Bone marrow (tissue), 2 donors: Measurements from ENCODE around the gene AGPAT2.

Source experiments
- DNase-seq, 2 donors: peaks; one replicate each; lab custom pipeline; 2025; lab: John Stamatoyannopoulos, UW

Gene AGPAT2

DNA sequence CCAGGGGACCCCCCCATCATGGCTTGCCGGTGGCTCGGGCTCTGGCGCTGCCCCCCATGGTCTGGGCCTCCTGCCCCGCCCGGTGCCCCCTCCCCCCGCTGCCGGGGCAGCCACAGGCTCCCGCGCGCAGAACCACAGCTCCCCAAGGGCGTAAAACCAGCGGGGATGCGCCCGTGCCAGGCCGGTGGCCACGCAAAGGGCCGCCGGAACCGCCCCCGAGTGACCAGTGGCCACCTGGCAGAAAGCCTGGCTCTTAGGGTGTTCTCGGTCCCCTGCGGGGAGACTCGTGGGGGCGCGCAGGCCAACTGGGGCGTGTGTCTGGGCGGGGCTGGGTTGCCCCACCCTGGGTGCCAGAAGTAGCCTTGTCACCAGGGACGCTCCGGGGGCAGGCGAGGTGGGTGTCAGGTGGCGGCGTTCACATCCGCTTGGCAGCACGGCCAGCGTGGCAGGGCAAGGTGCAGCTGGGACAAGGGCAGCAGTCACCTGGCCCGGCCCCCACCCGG lies 515 bp upstream of the AGPAT2 start:
- no peak for DNase-seq

DNA sequence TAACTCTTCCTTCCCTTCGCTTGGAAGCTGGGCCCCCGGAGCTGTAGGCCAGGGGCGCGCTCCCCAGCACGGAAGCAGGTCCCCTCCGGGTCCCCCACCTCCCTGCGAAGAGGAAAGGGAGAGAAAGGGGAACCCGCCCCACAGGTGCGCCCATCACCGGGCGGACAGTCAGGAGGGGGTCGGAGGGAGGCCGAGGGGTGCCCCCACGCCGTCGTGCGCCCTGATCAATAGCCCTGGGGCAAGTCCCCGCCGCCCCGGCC lies 793 bp downstream of the AGPAT2 start:
- DNase-seq = no peak

DNA sequence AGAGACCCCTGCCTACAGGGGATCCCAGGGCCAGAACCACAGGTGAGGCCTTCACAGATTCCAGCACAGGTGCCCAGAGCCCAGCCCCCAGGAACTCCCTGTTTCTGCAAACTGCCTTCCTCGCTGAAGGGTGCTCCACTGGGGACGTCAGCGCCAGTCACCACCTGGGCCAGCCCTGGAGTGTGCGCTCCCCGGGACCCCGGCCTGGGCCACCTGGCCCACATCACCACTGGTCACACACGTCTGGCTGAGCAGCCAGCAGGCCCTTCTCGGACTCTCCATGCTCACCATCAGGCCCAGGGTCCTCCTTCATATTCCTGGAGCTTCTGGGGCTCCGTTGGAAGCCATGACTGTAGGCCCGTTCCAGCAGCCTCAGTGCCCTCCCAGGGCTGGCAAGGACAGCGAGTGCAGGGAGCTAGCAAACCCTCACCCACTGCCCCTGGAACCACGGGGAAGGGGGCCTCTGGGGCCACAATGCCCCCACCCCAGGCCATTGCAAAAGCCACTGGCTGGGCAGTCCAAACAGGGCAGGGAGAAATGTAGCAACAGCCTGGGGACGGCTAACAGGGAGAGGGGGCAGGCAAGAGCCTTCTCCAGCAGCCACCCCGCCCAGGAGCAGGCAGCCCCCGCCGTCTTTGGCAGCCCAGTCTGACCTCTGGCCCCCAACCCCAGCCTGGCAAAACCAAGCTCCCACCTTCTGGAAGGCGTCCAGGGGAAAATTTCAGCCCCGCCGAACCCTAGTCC lies 1.3 kb downstream of the AGPAT2 start:
- no peak for DNase-seq

DNA sequence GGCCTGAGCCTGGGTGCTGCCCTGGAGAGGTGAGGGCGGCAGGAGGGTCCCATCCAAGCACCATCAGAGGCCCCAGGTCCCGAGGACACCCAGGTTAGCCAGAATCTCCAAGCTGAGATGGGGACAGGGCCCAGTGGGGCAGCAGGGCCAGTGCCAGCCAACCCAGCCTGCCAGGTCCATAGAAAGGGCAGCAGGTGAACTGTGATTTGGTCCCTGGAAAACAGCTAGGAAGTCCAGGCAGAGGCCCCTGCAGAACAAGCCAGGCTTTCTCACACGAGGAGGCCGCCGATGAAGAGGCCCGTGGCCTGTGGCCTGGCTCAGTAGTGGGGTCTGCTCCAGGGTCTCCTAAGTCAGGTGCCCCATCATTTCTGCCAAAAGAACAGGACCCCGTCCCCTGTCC lies 2.0 kb downstream of the AGPAT2 start:
- DNase-seq = no peak

DNA sequence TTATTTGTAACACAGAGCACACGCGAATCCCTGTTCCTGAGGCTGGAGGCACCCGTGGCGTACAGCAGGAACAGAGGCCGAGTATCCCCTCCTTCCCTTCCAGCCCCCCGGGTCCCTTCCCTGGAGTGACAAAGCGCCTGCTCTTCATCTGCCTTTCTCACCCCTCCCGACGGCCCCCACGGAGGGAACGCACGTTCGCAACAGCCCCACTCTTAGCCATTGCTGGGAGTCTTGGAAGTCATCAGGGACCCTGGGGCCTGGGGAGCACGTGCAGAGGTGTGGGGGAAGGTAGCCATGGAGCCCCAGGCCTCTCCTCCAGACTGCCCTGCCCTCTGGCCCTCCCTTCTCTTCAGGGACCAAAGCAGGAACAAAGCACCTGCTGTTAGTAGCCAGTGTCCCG lies 2.5 kb downstream of the AGPAT2 start:
- no peak for DNase-seq

DNA sequence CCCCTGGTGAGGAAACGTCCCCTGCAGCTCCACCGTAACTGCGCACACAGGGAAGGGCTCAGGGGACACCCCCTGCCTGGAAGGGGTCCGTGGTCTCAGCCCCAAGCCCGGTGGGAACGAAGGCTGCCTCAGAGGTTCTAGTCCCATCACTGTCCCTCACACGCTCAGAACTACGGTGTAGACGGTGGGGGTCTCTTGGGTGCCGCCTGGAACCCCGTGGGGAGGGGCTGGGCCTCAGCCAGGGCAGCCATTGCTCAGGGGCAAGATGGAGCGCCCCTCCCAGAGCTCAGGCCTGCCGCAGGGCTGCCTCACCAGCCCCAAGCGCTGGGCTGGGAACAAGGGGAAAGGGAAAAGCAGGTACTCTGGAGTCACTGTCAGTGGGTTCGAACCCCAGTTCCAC lies 2.9 kb downstream of the AGPAT2 start:
- DNase-seq = no peak

DNA sequence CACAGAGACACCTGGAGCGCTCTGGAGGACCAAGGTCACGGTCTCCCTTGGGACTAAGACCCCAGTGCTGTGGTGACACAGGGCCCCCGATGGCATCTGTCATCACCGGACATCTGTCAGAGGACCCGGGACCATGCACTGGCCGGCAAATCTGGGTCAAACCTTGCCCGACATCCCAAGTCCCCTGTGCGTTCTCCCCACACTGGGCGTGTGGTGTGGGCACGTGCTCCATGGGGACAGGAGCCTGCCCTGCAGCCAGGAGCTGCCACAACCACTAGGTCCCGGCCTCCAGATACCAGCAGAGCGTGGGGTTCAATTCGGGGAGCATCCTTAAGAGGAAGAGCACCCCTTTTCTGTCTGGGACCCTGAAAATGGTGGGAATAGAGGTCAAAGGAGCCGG lies 3.5 kb downstream of the AGPAT2 start:
- DNase-seq = no peak

DNA sequence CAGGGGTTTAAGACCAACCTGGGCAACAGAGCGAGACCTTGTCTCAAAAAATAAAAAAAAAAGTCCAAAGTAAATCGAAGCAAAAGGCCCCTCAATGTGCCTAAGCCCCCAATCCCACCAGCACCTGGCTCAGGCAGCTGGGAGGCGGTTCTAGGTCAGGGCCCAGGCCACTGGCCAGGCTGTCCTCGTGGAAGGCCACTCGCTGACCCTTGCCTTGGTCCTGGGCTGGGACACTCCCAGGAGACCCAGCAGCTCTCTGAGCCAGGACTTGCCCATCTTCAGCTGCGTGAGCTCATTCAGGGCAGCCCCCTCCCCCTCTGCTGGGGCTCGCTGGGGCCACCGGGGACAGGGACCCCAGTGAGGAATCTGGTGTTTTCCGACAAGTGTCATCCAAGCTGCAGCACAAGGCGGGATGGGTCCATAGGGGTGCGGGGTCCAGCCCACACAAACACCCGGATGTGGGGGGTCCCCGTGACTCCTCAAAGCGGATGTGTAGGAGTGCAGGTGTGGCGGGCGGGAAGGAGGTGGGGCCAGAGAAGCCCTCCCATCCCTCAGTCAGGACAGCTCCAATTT lies 4.0 kb downstream of the AGPAT2 start:
- DNase-seq = no peak

DNA sequence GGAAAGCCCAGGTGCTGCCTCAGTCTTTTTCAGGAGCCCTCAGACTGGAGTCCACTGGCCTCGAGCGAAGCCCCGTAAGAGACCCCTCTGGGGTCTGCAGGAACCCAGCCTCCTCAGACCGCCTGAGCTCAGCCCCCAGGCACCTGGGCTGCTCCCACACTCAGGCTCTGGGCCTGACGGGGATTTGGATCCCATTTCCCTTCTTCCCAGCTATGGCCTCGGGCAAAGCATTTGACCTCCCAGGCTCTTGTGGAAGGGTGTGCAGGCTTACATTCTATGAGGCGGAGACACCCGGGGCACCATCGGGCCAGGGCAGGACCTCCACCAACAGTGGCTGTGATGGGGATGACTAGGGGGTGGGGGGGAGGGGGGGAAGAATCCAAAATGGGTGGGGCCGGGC lies 4.5 kb downstream of the AGPAT2 start:
- DNase-seq = no peak

DNA sequence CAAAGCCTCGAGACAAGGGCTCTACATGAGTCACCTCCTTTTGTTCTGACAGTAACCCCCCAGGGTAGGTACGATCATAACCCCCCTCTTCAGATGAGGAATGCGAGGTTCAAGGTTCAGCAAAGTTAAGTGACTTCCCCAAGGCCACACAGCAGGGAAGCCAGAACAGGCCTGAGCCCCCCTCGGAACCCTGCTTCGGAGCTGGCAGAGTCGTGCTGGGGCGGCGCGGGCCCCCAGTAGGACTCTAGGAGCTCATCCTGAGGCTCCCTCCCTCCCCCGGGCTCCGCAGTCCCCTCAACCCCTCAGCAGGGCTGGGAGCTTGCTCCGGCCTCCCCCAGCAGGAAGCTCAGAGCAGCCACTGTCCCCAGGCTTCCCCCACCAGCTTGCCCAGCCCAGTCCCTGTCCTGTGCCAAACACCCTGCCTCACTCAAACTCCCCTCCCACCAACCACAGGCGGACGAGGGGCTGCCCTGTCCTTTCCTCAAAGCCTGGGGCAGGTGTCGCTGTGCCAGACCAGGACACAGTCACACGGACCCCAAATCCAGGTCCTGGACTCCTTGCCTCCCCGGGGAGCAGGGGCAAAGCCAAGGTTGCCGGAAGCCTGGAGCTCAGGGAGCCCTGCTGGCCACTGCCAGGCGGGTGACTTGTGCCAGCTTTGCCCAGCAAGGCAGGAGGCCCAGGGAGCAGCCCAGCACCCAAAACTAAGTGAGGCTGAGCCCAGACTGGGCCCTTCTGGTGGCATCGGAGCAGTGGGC lies 5.1 kb downstream of the AGPAT2 start:
- DNase-seq = no peak

DNA sequence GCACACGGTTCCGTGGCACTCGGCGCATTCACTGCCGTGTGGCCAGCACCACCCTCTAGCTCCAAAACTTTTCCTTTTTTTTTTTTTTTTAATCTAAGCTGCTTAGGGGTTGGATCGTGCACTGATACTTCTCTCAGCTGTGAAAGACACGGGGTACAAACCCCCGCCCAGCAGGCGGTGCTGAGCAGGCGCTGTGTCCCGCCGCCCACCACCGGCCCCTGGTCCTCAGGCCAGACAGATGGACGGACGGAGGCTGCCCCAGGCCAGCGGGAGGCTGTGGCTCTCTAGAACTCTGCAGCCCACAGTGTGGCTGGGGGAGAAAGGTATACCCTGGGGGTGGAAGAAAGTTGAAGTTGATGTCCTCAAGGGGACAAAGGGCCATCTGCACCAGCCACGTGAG lies 6.2 kb downstream of the AGPAT2 start:
- no peak for DNase-seq

DNA sequence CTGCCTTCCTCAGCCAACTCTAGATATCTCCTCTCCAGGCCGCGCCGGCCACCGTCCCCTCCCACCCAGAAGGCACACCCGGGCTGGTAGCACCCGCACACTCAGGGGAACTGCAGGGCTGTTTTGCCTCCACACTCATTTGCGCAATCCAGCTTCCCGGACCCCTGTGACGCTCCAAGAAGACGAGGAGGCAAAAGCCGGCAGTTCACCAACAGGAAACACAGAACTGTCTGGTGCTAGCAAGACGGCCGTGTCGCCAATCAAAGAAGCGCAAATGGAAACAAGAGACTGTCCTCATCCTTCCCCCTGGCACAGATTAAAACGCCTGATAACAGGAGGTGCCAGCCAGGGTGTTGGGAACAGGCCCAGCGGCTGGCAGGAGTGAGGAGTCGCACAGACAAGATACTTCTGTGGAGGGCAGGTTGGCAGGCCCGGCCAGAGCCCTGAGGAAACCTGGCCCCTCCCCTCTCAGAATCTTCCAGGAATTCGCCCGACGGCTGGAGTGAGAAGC lies 7.8 kb downstream of the AGPAT2 start:
- peak; percentile 26 to 89 for DNase-seq

DNA sequence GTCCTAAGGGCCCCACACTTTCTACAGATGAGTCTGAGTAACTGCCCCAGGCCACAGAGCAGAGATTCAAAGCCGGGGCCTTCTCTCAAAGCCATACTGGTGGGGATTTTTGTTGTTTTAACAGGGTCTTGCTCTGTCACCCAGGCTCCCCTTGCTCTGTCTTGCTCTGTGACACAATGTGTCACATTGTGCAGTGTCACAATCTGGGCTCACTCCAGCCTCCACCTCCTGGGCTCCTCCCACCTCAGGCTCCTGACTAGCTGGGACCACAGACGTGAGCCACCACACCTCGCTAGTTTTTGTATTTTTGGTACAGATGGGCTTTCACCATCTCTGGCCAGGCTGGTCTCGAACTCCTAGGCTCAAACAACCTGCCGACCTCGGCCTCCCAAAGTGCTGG lies 8.6 kb downstream of the AGPAT2 start:
- no peak for DNase-seq

DNA sequence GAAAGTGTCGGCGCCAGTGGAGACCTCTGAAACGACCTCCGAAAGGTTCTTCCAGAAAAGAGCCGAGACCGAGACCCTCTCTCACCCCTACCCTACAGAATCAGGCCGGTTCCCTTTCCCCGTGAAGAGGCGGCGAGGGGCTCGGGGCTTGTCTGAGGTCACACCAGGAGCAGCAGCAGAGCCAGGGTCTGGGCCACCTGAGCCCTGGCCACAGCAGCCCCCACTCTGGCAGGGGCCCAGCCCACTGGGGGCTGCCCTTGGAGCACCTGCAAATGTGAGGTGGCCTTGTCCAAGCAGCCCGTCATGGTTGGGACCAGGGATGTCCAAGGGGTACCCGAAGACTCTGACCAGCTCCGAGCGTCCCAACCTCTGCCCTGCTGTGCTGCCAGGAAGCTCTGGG lies 9.2 kb downstream of the AGPAT2 start:
- no peak for DNase-seq

DNA sequence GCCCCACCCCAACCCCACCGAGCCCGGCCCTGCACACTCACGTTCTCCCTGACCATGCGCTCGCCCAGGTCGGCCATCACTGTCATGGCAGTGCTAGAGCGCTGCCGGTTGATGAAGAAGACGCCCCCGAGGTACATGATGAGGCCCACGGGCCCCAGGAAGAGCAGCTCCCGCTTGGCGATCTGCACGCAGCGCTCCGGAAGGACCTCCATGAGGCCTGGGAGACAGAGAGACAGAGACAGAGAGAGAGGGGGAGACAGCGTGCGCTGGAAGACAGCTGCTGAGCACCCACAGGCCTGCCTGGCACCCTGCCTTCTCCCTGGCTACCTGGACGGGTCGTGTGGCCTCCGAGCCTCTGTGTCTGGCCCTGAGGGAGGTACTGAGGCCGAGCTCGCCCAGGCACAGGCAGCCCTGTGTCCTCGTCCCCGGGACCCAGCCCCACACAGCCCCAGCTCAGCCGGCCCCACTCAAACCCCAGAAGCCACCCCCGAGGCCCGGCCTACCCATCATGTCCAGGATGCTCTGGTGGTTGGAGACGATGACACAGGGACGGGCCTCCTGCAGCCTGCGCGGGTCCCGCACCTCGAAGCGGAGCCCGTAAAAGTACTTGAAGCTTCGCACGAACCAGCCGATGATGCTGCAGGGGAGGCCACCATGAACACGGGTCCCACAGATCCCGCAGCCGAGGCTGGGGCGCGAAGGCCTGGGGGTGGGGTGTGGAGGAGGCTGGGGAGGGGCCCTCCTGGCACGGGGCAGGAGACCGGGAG lies 10.2 kb downstream of the AGPAT2 start:
- DNase-seq = no peak

DNA sequence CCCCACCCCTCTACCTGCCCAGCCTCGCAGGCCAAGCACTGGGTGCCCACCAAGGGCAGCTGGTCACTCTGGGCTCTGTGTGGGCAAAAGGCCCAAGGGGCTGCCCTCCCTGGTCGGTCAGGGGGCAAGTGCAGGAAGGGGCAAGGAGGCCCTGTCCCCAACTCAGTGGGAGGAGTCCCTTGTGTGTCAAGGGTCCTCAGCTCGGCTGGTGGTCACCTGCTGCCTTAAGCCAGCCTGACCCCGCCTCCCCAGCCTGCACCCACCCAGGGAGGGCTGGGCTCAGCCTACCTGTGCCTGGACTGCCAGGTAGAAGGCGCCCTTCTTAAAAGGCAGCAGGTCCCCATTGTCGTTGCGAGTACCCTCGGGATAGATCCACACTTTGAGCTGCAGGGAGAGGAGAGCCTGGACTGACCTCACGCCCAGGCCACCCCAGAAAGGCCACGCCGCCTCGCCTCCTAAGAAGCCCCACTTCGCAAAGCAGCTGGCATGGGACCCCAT lies 10.9 kb downstream of the AGPAT2 start:
- DNase-seq = no peak

DNA sequence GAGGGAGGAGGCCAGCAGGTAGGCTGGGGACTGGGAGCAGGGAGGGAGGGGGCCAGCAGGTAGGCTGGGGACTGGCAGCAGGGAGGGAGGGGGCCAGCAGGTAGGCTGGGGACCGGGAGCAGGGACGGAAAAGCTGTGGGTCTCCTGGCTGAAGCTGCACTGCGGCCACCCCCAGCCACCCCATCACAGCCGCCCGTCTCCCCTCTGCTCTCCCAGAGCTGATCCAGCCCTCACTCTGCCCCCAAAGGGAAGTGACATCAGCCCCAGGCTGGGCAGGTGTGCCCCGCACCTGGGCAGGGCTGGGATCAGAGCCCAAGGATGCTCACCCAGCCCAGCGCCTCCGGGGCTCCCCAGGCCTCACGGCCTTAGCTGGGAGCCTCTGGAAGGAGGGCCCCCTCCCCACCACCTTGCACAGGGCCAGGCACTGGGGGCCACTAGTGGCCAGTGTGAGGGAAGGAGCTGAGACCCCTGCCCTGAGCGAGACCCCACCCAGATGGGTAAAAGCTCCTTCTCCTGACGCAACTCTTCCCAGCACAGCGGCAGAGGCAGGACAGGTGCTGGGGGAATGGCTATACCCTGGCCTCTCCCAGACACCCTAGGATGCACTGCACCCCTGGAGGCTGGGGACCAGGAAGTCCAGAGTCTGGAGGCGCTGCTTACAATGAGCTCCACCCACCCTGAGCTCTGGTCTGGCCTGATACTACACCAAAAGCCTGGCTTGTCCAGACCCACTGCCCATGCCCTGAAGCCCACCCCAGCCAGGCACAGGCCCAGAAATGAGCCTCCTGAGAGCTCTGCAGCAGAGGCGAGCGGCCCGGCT lies 11.6 kb downstream of the AGPAT2 start:
- no peak for DNase-seq

DNA sequence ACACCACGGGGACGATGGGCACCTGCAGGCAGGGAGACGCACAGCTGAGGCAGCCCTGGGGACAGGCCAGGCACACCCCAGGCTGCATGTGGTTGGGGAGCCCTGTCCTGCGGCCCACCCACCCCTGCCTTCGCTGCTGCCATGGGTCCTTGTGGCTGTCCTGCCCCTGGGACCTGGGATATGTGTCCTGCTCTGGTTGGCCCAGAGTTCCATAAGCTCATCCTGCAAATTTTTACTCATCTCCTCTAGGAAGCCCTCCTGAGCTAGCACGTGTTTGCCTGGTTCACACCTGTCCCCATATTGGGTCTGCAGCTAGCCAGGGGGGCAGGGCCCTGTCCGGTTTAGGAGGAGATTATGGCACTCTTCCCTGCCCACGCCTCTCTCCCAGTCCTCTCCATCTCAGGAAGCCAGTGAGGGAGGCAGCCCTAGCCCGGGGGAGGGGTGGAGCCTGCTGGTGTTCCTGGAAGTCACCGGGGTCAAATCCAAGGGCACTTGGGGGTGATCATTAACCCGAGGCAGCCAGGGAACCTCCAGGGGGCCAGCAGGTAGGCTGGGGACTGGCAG lies 12.4 kb downstream of the AGPAT2 start:
- DNase-seq = no peak

DNA sequence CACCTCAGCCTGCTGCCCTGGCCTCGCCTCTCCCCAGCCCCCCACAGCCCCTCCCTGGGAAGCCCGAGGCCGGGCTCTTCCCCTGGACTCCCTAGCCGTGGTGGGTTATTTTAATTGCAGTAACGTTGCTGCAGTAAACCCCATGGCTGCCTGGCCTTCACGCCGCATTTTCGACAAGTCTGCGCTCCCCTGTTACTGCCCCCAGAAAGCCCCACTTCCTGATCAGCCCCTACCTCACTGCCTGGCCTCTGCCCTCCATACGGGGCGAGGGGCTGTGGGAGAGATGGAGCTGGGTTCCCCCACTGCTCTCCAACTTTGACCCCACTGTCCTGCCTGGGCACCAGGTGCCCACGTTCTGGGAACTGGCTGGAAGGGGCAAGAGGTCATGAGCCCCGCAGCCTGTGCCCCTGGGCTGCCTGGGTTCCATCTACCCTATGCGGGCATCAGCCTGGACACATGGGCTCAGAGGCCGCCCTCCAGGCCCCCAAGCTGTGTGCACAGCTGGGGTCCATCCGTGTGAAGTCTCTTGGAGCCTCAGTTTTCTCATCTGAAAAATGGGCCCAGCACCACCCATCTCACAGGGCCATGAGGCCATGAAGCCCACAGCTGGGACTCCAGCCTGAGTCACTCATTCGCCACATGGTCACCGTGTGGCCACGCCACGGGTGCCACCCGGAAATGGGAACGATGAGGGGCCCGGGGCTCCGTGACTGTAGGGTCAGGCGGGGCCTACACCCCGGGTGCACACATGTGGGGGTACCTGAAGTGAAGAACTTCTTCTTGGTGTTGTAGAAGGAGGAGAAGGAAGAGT lies 13.1 kb downstream of the AGPAT2 start:
- DNase-seq = no peak
